ENCODE data around the gene PRKN. TPM values are rescaled to one million over a fixed set of nuclear protein-coding genes. Genes with fewer than 3 reads are reported as not detected.

Gene PRKN
- total and polyA plus RNA-seq, 9 of the 15 experiments (the other 6 are each of a cell fraction or from before 2014, with no cell fraction given), result 0.03 to 0.96 (median 0.15) TPM; not detected in 2

GRCh38 chr6:161348628-161348994, 1379.0 kb downstream of the PRKN start:
- H3K36me3 ChIP-seq (ENCODE audit: control insufficient read depth, insufficient read depth, low read length), result no peaks in the 10 kb centered on the region
- H3K27ac ChIP-seq (ENCODE audit: extremely low read depth, low read depth, low read length), result no peak overlapping the region
- no peak overlapping the region for H3K4me3 ChIP-seq
- no TSS peak for BruUV-seq (replicated peaks)
- intact Hi-C loops (cut with micrococcal nuclease), result no loop called here
- ATAC-seq, result no peak
- POLR2A ChIA-PET, result interaction anchor here (1.3 kb wide), 1 partner anchor 8 kb away, joined by 4 read pairs; no protein-coding TSS in a partner anchor
- no peak overlapping the region for H3K9ac ChIP-seq (ENCODE audit: insufficient read depth in 1 of 2, low read depth in 2 of 2, low read length in 2 of 2)
- peaks cover 2 to 4% of the 10 kb centered on the region in 2 experiments; a peak in 3 of 5 replicates for H3K4me1 ChIP-seq (replicated peaks in 1 of 2; ENCODE audit: control insufficient read depth in 2 of 2, insufficient read depth in 2 of 2, low read length in 2 of 2)
- no peaks in the 10 kb centered on the region for H3K9me1 ChIP-seq (ENCODE audit: control insufficient read depth, insufficient read depth, low read length)
- no peaks in the 10 kb centered on the region for H3K9me3 ChIP-seq (replicated peaks; ENCODE audit: control insufficient read depth, insufficient read depth, low read depth, low read length)
- H3K27me3 ChIP-seq (ENCODE audit: control insufficient read depth in 2 of 2, insufficient read depth in 2 of 2, low read length in 2 of 2), result no peaks in the 10 kb centered on the region
- 75% methylated on average over 5 of the region's 5 CpGs for WGBS (ENCODE audit: insufficient coverage, low coverage, missing lambda C conversion rate)
- no peaks in the 10 kb centered on the region for H4K20me1 ChIP-seq (replicated peaks; ENCODE audit: control insufficient read depth, insufficient read depth, low read length)
- no peak for DNase-seq (ENCODE audit: extremely low read depth in 1 of 4, low spot score in 3 of 4)
- CTCF ChIA-PET (ENCODE audit: low intra/inter-chr PET ratio), result no interaction called here
- no peaks in the 10 kb centered on the region for H3K79me2 ChIP-seq (ENCODE audit: control insufficient read depth, insufficient read depth, low read length)
- in situ Hi-C loops (cut with MboI), result no loop called here
- no peak overlapping the region for H3K4me2 ChIP-seq (ENCODE audit: insufficient read depth, low read length)
- FAIRE-seq, result no peak
- H2AFZ ChIP-seq (ENCODE audit: low read depth, low read length), result peak overlapping the region; percentile 69
- TF ChIP-seq ELK3 (CRISPR knock-in tag; IDR thresholded peaks at IDR 0.05) (no peak), RFX1 (IDR thresholded peaks at IDR 0.05) (no peak), BCOR (IDR thresholded peaks at IDR 0.05) (no peak), ZBTB11 (CRISPR knock-in tag; IDR thresholded peaks at IDR 0.05) (no peak), ZNF75A (CRISPR knock-in tag; IDR thresholded peaks at IDR 0.05) (no peak), EHMT2 (IDR thresholded peaks at IDR 0.05) (no peak), CXXC5 (CRISPR knock-in tag; IDR thresholded peaks at IDR 0.05) (no peak), ID3 (CRISPR knock-in tag; IDR thresholded peaks at IDR 0.05) (no peak), ID3 (tag; IDR thresholded peaks at IDR 0.05) (no peak), IRF1 (CRISPR knock-in tag; IDR thresholded peaks at IDR 0.05; ENCODE audit: borderline replicate concordance) (no peak), SIN3B (IDR thresholded peaks at IDR 0.05; ENCODE audit: low read depth) (no peak), HBP1 (CRISPR knock-in tag; IDR thresholded peaks at IDR 0.05) (no peak), XRCC3 (IDR thresholded peaks at IDR 0.05) (no peak), HOMEZ (CRISPR knock-in tag; IDR thresholded peaks at IDR 0.05) (no peak), TBP (optimal IDR thresholded peaks at IDR 0.05; ENCODE audit: low read depth, low read length) (no peak)
